Stimulated activated CD4-positive, alpha-beta T cell treated with anti-CD3 and anti-CD28 coated beads, TNF-alpha, amount 100 ng/mL, for 24 hours (primary cell): ENCODE measurements around the gene IL22RA2.
"Not testable (repeated sequence)": the region's sequence is repeated elsewhere in the genome, so short reads cannot be mapped to it uniquely, and the experiment has no call there.

Experiments
- DNase-seq, 3 experiments: peaks; one replicate each; pipeline ENCODE4 v3.0.0-alpha.2; 2020; ENCODE audit warnings: low read depth in 3 of 3

Gene IL22RA2

DNA sequence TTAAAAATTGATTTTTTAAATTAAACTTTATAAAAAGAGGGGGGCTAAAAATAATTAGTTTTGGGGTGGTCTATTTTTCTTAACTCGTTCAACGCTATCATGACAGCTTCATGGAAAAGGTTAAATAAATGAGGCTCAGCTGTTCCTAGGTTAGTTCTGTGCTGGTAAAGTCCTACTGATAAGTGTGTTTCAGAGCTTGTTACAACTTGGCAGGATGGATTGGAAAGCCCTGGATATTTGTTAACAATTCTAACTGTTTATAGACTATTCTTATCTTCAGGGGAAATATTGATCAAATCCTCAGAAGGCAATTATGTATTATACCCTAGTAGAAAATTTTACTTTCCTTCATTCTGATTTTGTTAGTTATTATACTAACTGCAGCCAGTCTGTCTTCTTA, 50.4 kb downstream of the IL22RA2 start:
- DNase-seq = no peak

DNA sequence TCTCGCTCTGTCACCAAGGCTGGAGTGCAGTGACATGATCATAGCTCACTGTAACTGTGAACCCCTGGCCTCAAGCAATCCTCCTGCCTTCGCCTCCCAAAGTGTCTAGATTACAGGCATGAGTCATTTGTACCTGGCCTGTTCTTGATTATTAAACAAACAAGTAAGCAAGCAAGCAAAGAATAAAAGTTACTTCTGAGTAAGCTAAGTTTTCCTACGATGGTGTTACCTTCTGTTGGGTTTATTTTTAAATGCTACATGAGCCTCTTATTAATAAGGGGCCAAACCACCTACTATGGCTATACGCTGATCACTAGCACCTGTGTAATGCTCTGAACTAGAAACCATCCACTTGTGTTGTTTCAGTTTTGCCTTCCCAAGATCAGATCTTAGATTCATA, 50.8 kb downstream of the IL22RA2 start:
- DNase-seq = no peak

DNA sequence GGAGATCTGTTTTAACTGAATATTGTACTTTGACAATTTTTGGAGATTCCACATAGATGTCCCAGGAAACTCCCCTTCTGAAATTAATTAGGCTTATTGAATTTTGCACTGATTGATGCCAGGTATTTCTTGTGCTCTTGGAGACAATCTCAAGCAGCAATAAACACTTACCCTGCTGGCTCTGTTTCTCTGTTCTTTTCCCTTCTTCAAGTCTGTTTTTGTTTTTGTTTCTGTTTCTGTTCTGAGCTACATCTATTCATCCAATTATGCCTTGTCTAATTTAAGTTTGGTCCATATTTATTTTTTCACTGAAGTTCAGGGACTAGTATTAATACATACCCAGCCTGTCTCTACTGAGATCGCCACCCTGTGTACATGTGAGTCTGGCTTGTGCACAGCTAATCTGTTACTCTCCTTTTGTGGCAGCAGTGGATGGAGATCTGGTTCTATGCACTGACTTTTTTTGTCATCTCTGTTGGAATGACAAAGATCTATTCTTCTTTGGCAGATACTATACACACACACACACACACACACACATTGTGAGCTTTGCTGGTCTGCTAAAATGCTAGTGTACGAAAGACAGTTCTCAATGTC, 51.9 kb downstream of the IL22RA2 start:
- no peak for DNase-seq

DNA sequence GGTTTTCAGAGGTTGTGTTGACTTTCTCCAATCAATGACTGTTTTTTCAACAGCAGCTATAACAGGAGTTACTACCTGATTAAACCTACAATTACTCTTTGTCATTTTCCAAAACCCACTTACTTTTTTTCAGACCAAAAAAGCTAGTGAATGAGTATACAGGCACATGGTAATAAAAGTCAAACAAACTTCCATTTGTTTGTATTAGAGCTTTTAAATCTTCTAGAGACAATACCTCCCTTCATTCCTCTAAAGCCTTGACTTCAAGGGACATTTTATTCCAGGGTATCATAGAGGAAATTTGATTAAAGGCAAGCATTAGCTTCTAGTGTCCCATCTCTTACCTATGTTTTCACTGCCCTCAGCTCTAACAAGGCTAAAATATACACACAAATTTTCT, 52.7 kb downstream of the IL22RA2 start:
- no peak for DNase-seq

DNA sequence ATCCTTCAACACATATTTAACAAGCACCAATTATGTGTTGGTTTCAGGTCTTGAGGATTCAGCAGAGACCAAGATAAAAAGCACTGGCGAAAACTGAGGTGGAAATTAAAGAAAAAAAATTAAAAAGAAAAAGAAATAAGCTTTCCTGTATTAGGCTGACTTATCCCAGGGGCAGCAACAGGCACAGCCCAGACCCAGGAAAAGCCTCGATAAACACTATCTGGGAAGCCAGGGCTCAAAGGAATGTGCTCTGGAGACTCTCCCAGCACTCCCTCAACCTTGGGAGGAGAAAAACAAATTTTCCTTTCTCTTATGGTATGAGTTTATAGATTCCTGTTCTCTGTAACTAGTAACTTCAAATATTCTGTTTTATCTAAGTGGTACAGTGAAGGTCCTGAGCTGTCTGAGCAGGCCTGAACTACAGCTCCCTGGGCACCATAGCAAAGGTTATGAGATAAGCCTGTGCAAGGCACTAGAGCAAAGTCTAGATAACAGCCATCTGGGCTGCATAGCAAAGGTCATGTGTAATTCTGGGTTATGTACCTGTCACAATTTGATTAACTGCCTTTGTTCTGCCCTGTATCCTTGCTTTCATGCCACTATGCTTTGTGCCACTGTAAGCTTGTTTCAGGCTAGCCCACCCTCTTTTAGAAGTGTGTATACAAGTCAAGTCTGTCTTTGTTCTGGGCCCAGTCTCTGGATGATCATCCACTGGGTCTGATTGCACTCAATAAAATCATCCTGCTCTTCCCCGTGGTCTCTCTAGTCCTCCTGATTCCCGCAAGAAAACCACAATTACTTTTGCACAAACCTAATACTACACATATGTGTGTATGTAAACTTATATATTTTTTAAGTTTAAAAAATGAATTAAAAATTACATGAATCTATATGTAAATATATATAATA, 54.0 kb downstream of the IL22RA2 start:
- no peak for DNase-seq

DNA sequence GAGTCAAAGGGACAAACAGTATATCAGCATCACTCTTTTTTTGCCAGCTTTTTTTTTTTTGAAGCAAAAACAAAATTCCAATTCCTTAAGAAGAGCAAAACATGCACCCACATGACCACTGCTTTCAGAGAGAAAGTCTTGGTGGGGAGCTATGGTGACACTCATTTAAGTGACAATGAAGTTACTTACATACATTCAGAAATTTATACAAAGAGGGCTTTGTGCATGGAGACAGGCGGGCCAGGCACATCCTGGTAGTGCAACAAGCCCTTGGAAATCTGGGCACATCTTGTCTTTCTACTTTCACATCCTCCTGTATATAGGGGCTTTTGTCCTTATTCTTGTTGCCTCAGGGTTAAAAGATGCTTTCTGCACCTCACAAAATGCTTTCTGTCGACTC, 55.9 kb downstream of the IL22RA2 start:
- no peak for DNase-seq

DNA sequence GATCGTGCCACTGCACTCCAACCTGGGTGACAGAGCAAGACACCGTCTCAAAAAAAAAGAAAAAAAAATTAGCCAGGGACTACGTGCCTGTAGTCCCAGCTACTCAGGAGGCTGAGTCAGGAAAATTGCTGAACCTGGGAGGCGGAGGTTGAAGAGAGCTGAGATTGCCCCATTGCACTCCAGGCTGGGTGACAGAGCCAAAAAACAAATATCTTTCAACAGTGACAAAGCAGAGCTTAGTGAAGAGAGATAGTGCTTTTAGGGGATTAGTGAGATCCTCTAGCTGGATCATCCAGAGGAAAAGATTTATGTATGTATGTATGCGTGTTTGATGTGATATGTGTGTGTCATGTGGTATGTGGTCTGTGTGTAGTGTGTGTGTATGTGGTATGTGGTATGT, 56.6 kb downstream of the IL22RA2 start:
- DNase-seq = no peak

DNA sequence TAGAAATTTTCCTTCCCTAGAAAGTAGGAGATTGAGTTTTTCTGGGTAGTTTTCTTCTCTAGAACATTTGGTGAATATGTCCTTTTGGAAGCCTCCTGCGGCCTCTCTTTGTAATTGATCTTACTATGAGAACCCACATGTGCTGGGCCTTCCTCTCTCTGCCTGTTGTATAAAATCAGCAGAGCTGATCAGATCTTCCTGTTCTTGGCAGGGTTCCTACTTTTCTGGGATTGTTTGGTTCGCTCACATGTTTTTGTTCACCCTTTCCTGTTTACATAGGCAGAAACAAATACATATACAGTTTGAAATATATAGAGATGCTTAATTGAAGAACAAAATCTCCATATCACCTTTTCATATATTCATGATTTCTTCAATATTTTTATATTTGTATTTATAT, 57.8 kb downstream of the IL22RA2 start:
- no peak for DNase-seq

DNA sequence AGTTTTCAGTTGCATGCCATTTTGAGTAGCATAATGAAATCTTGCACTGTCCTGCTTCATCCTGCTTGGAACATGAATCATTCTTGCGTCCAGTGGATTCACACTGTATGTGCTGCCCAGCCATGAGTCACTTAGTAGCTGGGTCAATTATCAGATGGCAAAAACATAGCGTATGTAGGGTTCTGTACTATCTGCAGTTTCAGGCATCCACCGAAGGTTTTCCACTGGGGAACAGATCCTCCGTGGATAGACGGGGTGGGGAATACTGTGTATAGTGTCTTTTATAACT, 61.4 kb downstream of the IL22RA2 start:
- no peak for DNase-seq

DNA sequence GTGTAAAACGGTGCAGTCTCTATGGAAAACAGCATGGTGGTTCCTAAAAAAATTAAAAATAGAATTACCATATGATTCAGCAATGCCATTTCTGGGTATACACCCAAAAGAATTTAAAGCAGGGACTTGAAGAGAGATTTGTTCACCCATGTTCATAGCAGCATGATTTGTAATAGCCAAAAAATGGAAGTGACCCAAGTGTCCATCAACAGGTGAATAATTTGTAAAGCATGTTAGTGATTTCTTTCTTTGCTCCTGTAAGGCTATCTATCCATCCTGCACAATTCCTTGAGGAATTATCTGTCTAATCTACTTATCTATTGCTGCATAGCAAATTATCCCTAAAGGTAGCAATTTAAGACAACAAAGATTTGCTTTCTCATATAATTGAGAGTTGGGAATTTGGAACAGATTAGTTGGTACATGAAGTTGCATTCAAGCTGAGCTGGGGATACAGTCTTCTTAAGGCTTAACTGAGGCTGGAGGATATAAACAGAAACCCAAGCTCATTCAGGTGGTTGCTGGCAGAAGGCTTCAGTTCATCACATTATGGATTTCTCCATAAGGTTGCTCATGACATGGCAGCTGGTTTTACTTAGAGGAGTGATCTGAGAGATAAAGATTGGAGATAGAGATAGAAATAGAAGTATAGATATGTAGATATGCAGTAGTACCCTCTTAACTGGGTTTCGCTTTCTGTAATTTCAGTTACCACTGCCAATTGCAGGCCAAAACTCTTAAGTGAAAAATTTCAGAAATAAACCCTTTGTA, 62.0 kb downstream of the IL22RA2 start:
- no peak for DNase-seq

DNA sequence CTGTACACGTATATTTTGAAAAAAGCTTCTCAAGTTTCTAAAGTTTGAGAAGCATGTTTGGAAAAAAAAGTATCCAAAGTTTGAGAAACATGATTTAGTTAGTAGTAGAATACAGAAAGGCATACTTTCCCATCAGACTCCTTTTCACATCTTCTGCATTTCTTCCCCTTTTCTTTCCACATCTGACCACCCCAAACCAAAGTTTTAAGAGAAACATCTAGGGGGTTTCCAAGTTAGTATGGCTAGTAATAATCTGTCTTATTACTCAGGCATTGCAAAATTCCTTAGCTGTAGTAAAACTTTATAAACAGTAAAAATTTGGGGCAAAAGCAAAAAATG, 65.7 kb downstream of the IL22RA2 start:
- no peak for DNase-seq

DNA sequence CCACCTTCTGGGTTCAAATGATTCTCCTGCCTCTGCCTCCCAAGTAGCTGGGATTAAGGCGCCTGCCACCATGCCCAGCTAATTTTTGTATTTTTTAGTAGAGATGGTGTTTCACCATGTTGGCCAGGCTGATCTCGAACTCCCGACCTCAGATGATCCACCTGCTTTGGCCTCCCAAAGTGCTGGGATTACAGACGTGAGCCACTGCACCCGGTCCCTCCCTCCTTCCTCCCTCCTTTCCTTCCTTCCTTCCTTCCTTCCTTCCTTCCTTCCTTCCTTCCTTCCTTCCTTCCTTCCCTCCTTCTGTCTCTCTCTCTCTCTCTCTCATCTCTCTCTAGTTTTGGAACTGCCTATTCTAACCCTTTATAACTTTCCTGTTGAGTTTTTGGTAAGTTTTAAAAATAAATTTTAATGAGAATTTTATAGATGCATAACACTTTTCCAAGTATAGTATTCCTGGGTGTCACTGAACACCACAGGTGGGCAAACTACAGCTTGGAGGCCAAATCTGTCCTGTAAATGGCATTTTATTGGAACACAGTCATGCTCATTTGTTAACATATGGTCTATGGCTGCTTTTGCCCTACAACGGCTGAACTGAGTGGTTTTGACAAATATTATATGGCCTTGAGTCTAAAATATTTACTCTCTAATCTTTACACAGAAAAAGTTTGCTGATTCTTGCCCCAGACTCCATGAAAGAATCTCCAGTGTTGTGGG, 66.2 kb downstream of the IL22RA2 start:
- not testable (repeated sequence) for DNase-seq

DNA sequence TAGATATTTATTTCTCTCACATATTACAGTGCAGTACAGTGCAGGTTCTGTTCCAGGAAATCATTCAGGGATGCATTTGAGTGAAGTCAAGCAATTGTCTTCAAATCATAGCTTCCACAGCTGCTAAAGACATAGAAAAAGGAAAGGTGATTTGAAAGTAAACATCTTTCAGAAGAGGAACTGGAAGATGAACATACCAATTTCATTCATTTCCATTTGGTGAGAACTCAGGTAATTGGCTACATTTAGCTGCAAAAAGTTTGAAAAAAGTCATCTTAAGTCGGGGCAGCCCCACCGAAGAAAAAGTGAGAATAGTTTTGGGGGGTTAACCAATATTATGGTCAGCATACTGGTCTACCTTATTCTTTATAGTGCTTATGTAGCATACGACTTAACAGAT, 67.3 kb downstream of the IL22RA2 start:
- no peak for DNase-seq

DNA sequence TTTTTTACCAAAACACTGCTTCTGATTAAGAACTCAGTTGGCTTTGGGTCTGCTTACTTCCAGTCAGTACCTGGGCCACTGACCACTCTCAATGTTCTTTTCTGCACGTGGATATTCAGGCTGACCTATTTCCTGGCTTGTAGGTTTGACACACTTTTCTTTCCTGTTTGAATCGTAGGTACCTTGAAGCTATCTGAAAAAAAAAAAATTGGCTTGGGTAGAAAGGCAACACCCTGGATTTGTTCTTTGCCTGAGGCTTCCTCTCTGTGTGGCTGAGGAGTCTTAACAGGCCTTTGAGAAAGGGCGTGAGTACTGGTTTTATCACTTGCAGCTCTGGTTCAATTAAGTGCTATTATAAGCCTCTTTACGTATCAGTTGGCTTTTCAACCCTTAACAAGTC, 68.1 kb downstream of the IL22RA2 start:
- DNase-seq = no peak

DNA sequence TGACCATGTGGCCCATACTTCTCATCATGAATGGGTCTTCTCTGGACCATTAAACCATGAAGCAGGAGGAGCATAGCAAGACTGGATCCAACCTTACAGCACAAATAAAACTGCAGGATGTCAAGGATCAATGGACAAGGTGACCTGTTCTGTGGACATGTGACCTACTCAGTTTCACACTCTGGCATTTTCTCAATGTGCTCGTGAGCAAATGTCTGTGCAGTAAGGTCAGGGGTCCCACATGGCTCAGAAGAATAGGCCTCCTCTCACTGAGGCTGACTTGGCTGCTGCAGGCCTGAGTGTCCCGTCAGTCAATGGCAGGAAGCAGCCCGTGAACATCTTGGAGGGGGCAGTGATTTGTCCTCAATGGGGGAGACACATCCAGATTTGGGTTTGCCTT, 68.5 kb downstream of the IL22RA2 start:
- DNase-seq = no peak

DNA sequence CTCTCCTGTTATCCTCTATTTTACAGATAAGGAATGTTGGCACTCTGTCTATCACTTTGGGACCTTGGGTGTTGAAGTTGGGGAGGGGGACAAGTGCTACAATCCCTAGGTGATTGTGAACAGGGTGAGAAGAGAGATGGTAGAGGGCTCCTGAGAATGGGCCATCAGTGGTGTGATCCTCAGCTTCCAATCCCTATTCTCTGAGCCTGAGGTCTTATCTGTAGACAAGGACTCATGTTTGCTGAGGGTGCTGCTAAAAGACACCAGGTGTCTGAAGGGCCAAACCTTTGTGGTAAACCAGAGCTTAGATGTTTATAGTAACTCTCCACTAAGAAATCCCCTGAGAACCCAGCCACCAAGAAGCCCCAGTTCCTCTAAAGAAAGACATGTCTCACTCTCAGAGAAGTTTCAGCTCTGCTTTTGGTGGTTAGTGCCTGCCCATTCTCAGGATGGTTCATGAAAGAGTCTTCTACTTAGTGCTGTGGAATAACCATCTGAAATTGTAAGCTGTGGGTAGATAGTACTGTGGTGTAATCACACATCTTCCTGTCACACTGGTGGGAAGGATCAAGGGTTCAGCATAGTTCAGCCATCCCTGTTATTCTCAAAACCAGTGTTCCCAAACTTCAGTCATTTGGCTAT, 70.5 kb downstream of the IL22RA2 start:
- no peak for DNase-seq

DNA sequence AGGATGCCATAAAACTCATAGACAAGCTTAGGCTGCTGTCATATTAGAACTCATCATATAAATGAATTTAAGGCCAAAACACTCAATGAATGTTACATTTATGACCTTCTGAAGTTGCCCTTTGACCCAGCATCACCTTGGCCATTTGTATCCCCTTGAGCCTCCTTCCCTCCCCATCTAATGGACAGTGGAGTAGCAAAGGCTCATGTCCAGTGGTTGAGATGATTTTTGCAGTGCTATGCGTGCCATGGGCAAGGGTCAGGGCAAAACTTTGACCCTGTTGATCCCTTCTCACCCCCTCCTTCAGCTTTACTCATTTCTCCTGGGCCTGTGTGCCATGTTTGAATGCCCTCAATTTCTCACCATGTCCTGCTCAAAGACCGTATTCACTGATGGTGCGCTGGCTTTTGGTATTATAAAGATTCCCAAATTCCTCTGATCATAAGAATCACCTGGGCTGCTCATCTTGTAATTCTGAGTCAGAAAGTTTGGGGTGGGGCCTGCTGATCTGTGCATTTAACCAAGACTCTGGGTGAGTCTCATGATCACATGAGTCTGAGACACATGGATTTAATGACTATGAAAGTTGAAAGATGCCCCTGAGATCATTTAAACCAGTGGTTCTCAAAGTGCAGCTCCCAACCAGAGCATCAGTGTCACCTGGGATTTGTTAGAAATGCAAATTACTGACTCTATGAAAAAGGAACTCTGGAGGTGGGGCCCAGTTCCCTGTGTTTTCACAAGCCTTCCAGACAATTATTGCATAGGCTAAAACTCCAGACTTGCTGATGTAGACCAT, 71.2 kb downstream of the IL22RA2 start:
- DNase-seq = no peak

DNA sequence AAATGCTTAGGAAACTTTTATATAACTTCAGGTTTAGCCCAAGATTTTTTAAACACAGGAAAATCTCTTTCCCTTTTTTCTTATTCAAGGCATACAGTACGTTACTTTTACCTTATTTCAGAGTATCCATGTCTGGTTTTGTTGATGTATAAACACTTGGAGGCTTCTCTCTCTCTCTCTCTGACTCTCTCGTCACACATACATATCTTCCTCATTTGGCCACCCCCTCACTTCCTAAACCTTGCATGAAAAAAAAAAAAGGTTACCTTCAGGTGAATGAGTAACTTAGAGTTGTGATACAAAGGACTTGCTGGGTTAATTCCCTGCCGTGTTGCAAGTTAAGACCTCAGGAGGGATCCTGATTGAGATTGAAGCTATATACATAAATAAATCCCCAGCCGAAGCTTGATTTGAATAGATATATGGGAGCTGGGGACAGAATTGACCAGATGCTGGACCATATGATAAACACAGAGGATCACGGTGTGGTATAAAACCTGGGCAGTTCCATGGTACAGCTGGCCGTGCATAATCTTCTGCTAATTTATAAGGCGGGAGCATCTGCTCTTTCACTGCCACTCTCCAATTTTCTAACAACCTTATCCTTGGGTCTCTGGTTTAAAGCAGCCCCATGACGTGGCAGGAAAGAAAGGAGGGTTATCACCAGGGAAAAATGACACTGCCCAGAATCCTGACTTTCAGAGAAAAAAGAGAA, 73.6 kb downstream of the IL22RA2 start:
- DNase-seq = no peak

DNA sequence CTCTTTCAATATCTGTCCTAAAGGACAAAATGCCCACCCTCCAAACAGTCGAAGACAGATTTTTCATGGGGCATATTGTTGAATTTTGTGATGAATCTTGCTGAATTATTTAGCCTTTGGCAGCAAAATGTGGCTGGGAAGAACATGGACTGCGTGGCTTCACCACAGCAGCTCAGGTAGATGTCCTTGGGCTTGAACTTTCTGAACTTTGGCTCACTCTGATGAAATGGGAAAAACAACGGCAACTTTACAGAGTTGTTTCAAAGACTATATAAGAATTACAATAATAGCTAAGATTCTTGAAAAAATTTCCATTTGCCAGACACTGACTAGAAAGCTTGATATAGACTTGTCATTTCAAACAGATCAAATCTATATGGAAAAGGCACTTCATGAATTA, 75.9 kb downstream of the IL22RA2 start:
- no peak for DNase-seq

DNA sequence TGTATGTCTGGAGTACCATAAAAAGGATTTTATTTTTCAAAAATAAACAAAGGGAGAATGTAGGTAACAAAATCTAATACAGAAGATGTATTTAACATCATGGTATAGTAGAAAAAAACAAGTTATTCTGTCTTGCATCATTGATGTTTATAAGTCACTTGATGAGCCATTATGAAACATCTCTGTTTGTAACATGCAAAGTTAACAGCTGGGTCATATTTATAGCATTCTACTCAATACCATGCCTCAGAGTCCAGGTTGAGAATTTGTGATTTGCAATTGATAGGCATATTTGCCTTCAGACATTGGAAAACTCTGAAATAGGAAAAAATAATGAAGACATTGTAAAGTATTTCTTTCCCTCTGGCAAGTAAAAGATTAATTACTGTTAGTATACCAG, 76.4 kb downstream of the IL22RA2 start:
- no peak for DNase-seq
